Right lung (tissue), 5 donors: ENCODE data around the gene HOXA10. TPM values are rescaled to one million over a fixed set of nuclear protein-coding genes. Genes with fewer than 3 reads are reported as not detected.

Experiments used
- DNase-seq, 2 donors: peaks; one replicate each; pipeline ENCODE4 v3.0.0-alpha.2; 2013
- polyA plus RNA-seq, 5 donors: library from polyadenylated mRNA; unstranded; fragments of 120-200 nt; gene quantifications; one replicate each; pipeline versions ENCODE4 v1.2.1 to v1.2.3, GENCODE V29; 2013; ENCODE audit warnings: inconsistent platforms in 1 of 5, low replicate concordance in 1 of 5; ENCODE audit not compliant: insufficient read length in 5 of 5, insufficient read depth in 1 of 5

HOXA10 gene
- polyA plus RNA-seq, 5 donors = 0.12 to 1.4 (median 0.94) TPM; not detected in 2

GRCh38 chr7:27191833-27192545 is 17.9 kb upstream of the HOXA10 start:
- DNase-seq = no peak

- no peak for DNase-seq
Observed at GRCh38 chr7:27191161-27191731, 17.1 kb upstream of the HOXA10 start.

- DNase-seq = no peak
Observed at GRCh38 chr7:27189997-27190748, 16.1 kb upstream of the HOXA10 start.

- DNase-seq = no peak
Observed at GRCh38 chr7:27189295-27189996, 15.3 kb upstream of the HOXA10 start.

GRCh38 chr7:27188386-27189294 is 14.5 kb upstream of the HOXA10 start:
- no peak for DNase-seq

GRCh38 chr7:27187475-27188385 is 13.6 kb upstream of the HOXA10 start:
- no peak for DNase-seq

GRCh38 chr7:27186668-27187474 is 12.8 kb upstream of the HOXA10 start:
- no peak for DNase-seq

- no peak for DNase-seq
Observed at GRCh38 chr7:27185854-27186667, 11.9 kb upstream of the HOXA10 start.

GRCh38 chr7:27185013-27185853 is 11.1 kb upstream of the HOXA10 start, which contains the start of gene HOXA11:
Gene HOXA11 (minus strand): TSS chr7:27185232. CDS start chr7:27185144, 88 bp downstream.
- no peak for DNase-seq

GRCh38 chr7:27184337-27185012 is 10.4 kb upstream of the HOXA10 start:
- DNase-seq = no peak

- no peak for DNase-seq
Observed at GRCh38 chr7:27183682-27184336, 9.7 kb upstream of the HOXA10 start.

GRCh38 chr7:27182861-27183681 is 9.0 kb upstream of the HOXA10 start:
- no peak for DNase-seq

- DNase-seq = no peak
Observed at GRCh38 chr7:27182285-27182841, 8.2 kb upstream of the HOXA10 start.

GRCh38 chr7:27181795-27182275 is 7.7 kb upstream of the HOXA10 start:
- no peak for DNase-seq
